SK-N-SH (cell line): ENCODE measurements around the gene MPPED2.

Experiments
- CTCF ChIP-seq: fragments of 200-600 bp; sonication (generic); IDR thresholded peaks from 2 replicates; pipeline ENCODE4 v1.6.1; 2017; ENCODE audit warnings: antibody characterized with exemption, mild to moderate bottlenecking, moderate library complexity
- FOXJ3 ChIP-seq: sonication (generic); formaldehyde crosslinking; IDR thresholded peaks from 2 replicates; pipeline ENCODE4 v1.5.1; 2020; ENCODE audit warnings: mild to moderate bottlenecking, missing genetic modification reagents
- FOXM1 ChIP-seq: IDR thresholded peaks from 2 replicates; pipeline ENCODE4 v1.4.0; 2012; ENCODE audit warnings: low read depth, mild to moderate bottlenecking
- GATA2 ChIP-seq: sonication (generic); formaldehyde crosslinking; IDR thresholded peaks from 2 replicates; pipeline ENCODE4 v1.5.0; 2020; ENCODE audit warnings: mild to moderate bottlenecking, missing genetic modification reagents
- IRF3 ChIP-seq: fragments of 150-350 bp; IDR thresholded peaks from 2 replicates; pipeline ENCODE4 v1.6.1; 2016; ENCODE audit warnings: mild to moderate bottlenecking, low read depth, low read length
- MXI1 ChIP-seq: IDR thresholded peaks from 2 replicates; pipeline ENCODE4 v1.6.1; 2012; ENCODE audit warnings: mild to moderate bottlenecking, low read depth, low read length, improper control_type of control experiment
- POLR2AphosphoS5 ChIP-seq: IDR thresholded peaks from 2 replicates; pipeline ENCODE4 v1.6.1; 2012; ENCODE audit warnings: low read depth, low read length
- REST ChIP-seq: IDR thresholded peaks from 2 replicates; pipeline ENCODE4 v1.6.1; 2012; ENCODE audit warnings: mild to moderate bottlenecking, low read depth, low read length, moderate library complexity
- SIN3A ChIP-seq: IDR thresholded peaks from 2 replicates; pipeline ENCODE4 v1.6.1; 2012; ENCODE audit warnings: low read depth, mild to moderate bottlenecking, low read length, moderate library complexity, borderline replicate concordance
- TAF1 ChIP-seq: IDR thresholded peaks from 2 replicates; pipeline ENCODE4 v1.6.1; 2012; ENCODE audit warnings: low read depth, mild to moderate bottlenecking, low read length, moderate library complexity, borderline replicate concordance
- USF1 ChIP-seq: IDR thresholded peaks from 2 replicates; pipeline ENCODE4 v1.4.0; 2012; ENCODE audit warnings: low read depth, borderline replicate concordance

DNA sequence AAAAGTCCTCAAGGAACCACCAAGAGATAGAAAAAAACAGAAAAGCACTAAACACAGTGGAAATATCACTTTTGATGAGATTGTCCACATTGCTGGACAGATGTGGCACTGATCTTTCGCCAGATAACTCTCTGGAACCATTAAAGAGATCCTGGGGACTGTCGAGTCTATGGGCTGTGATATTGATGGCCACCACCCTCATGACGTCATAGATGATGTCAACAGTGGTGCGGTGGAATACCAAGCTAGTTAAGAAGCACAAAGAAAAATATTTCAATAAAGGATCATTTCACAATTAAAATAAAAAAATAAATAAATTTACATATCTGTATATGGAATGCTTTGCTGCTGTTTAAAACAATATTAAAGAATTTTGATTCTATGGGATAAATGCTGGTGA is 217.8 kb downstream of the MPPED2 start:
- TF ChIP-seq FOXJ3 (CRISPR knock-in tag) (no peak), USF1 (no peak), SIN3A (no peak), CTCF (no peak), REST (no peak), FOXM1 (no peak), MXI1 (no peak), POLR2AphosphoS5 (no peak), TAF1 (no peak), IRF3 (no peak), GATA2 (CRISPR knock-in tag) (no peak)
